Activated naive CD8-positive, alpha-beta T cell treated with anti-CD3 and anti-CD28 coated beads, Interleukin-2, amount 10 ng/mL, durations not matched to agents 7 days and 5 days (primary cell): ENCODE data around the gene USP5. TPM values are rescaled to one million over a fixed set of nuclear protein-coding genes. Genes with fewer than 3 reads are reported as not detected.
A peak's percentile ranks its signal among the peaks of the same experiment; 100 is the strongest.

Experiments
- ATAC-seq: fragments of 150-1000 bp; cut with Tn5 transposase; one replicate; pipeline ENCODE4 v1.10.0; 2021; ENCODE audit warnings: low read depth, moderate library complexity
- POLR2A ChIA-PET: fragments of 350-600 bp; sonication (Branson Sonifier 250); formaldehyde crosslinking; loops from one replicate; lab custom pipeline; 2021; ENCODE audit warnings: antibody characterized with exemption; lab: Charles Lee
- DNase-seq: peaks from one replicate; pipeline ENCODE4 v3.0.0; 2021
- H3K27ac Mint-ChIP-seq: one replicate; pipeline ENCODE4 v1.8.0; 2022; ENCODE audit warnings: mild to moderate bottlenecking, mixed read lengths
- H3K27me3 Mint-ChIP-seq: one replicate; pipeline ENCODE4 v1.8.0; 2022; ENCODE audit warnings: mild to moderate bottlenecking, moderate library complexity, mixed read lengths
- H3K36me3 Mint-ChIP-seq: one replicate; pipeline ENCODE4 v1.8.0; 2021; ENCODE audit warnings: mild to moderate bottlenecking, mixed read lengths
- H3K4me1 Mint-ChIP-seq: one replicate; pipeline ENCODE4 v1.8.0; 2021; ENCODE audit warnings: mixed read lengths
- H3K4me3 Mint-ChIP-seq: one replicate; pipeline ENCODE4 v1.8.0; 2022; ENCODE audit warnings: mild to moderate bottlenecking, moderate library complexity, mixed read lengths
- H3K9me3 Mint-ChIP-seq: one replicate; pipeline ENCODE4 v1.8.0; 2021; ENCODE audit warnings: mixed read lengths
- total RNA-seq, 2 experiments: library from RNA; stranded (reverse); gene quantifications; one replicate each; pipeline ENCODE4 v1.2.3, GENCODE V29; 2021

Gene USP5
- total RNA-seq, 2 experiments from 2014 or later: 84.8 to 95.4 TPM

GRCh38 chr12:6912164-6912935, 60.4 kb downstream of the USP5 start:
- Mint-ChIP-seq H3K27me3 (no peaks in the 10 kb centered on the region), H3K27ac (no peak overlapping the region)
- no peak for ATAC-seq

DNA sequence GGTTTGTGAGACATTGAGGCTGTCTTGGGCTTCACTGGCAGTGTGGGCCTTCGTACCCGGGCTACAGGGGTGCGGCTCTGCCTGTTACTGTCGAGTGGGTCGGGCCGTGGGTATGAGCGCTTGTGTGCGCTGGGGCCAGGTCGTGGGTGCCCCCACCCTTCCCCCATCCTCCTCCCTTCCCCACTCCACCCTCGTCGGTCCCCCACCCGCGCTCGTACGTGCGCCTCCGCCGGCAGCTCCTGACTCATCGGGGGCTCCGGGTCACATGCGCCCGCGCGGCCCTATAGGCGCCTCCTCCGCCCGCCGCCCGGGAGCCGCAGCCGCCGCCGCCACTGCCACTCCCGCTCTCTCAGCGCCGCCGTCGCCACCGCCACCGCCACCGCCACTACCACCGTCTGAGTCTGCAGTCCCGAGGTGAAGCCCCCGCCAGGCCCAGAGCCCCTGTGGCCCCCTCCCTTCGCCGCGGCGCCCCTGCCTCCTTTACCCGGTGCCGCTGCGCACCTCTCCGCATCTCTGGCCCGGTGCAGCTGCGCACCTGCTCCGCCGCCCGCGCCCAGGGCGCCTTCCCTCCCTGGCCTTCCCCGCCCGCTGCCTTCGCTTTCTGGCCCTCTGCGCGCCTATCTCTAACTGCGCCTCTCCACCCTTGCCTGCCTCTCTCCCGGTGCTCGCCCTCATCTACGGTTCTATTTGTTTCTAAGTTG, 62.4 kb downstream of the USP5 start, which contains the start of gene ENO2:
Gene ENO2 (plus strand): TSS at position 335 of the 701 bp plus-strand sequence. CDS start 1,253 bp downstream, outside the sequence.
- H3K4me1 Mint-ChIP-seq: peaks cover 37% of the 10 kb centered on the region
- ATAC-seq: peak; percentile 92
- H3K36me3 Mint-ChIP-seq: peaks cover 25% of the 10 kb centered on the region
- peak within 1 kb of the TSS; percentile 88 for H3K27ac Mint-ChIP-seq
- peak; percentile 87 for DNase-seq
- no peaks in the 10 kb centered on the region for H3K27me3 Mint-ChIP-seq
- POLR2A ChIA-PET: interaction anchor here (0.6 to 3.9 kb wide), 15 partner anchors 9 to 194 kb away, joined by 4 to 26 read pairs (median 5); partner anchors contain the start of genes C12orf57, CDCA3, LRRC23 and RNU7-1
- peak within 1 kb of the TSS; percentile 100 for H3K4me3 Mint-ChIP-seq
- no peaks in the 10 kb centered on the region for H3K9me3 Mint-ChIP-seq

More at GRCh38 chr12:6912164-6912935, 60.4 kb downstream of the USP5 start:
- Mint-ChIP-seq H3K9me3 (no peaks in the 10 kb centered on the region), H3K4me3 (peak overlapping the region; percentile 100), H3K4me1 (peaks cover 33% of the 10 kb centered on the region), H3K36me3 (peaks cover 16% of the 10 kb centered on the region)
- no peak for DNase-seq
- POLR2A ChIA-PET: interaction anchor here (0.5 to 3.9 kb wide), 5 partner anchors 21 to 1024 kb away, joined by 4 to 26 read pairs (median 8); partner anchors contain the start of gene SPSB2

- Mint-ChIP-seq H3K4me1 (peaks cover 41% of the 10 kb centered on the region), H3K36me3 (peaks cover 32% of the 10 kb centered on the region), H3K27ac (peak overlapping the region; percentile 88), H3K9me3 (no peaks in the 10 kb centered on the region), H3K27me3 (no peaks in the 10 kb centered on the region), H3K4me3 (peak overlapping the region; percentile 100)
- no peak for ATAC-seq
- POLR2A ChIA-PET: interaction anchor here (0.6 to 3.9 kb wide), 12 partner anchors 10 to 193 kb away, joined by 4 to 26 read pairs (median 6); partner anchors contain the start of genes C12orf57, CDCA3, LRRC23 and RNU7-1
- no peak for DNase-seq
These were observed 63.2 kb downstream of the USP5 start for GRCh38 chr12:6914947-6915788.

GRCh38 chr12:6915789-6916285, 63.9 kb downstream of the USP5 start:
- H3K4me1 Mint-ChIP-seq: peaks cover 41% of the 10 kb centered on the region
- H3K36me3 Mint-ChIP-seq: peaks cover 32% of the 10 kb centered on the region
- no peaks in the 10 kb centered on the region for H3K9me3 Mint-ChIP-seq
- DNase-seq: no peak
- H3K27me3 Mint-ChIP-seq: no peaks in the 10 kb centered on the region
- H3K27ac Mint-ChIP-seq: peak overlapping the region; percentile 45
- POLR2A ChIA-PET: interaction anchor here (3.7 to 3.9 kb wide), 2 partner anchors 22 to 43 kb away, joined by 17 to 26 read pairs; partner anchors contain the start of gene SPSB2
- peak overlapping the region; percentile 100 for H3K4me3 Mint-ChIP-seq
- no peak for ATAC-seq

Other genes with a start within 250 kb of the USP5 start
- gene CHD4, start 244.8 kb upstream of the USP5 start, total RNA-seq: 100 to 1,000 TPM; 273 to 277 TPM
- 10 to 100 TPM; 19.4 to 20.9 TPM for gene LPAR5, start 216.2 kb upstream of the USP5 start, total RNA-seq
- gene ACRBP, start 204.7 kb upstream of the USP5 start, total RNA-seq: 1 to 10 TPM; 8.0 to 8.8 TPM
- gene ING4, start 189.0 kb upstream of the USP5 start, total RNA-seq: 10 to 100 TPM; 46.9 to 49.3 TPM
- 10 to 100 TPM; 79.5 to 88.2 TPM for gene ZNF384, start 162.8 kb upstream of the USP5 start, total RNA-seq
- 1 to 10 TPM in 1 of 2 experiments, under 1 TPM in 1; 0.75 to 1.1 TPM for gene PIANP, start 151.3 kb upstream of the USP5 start, total RNA-seq
- gene COPS7A, start 128.1 kb upstream of the USP5 start, total RNA-seq: 10 to 100 TPM; 29.8 to 35.6 TPM
- 100 to 1,000 TPM; 108 to 118 TPM for gene MLF2, start 99.0 kb upstream of the USP5 start, total RNA-seq
- gene PTMS, start 85.8 kb upstream of the USP5 start, total RNA-seq: 10 to 100 TPM; 36.2 to 43.5 TPM
- 10 to 100 TPM; 46.6 to 52.1 TPM for gene LAG3, start 79.6 kb upstream of the USP5 start, total RNA-seq
- gene CD4, start 62.6 kb upstream of the USP5 start, total RNA-seq: 1 to 10 TPM; 2.6 to 3.0 TPM
- gene GPR162, start 30.3 kb upstream of the USP5 start, total RNA-seq: under 1 TPM; 0.30 to 0.51 TPM
- 1 to 10 TPM; 6.3 to 7.0 TPM for gene P3H3, start 23.7 kb upstream of the USP5 start, total RNA-seq
- gene GNB3, start 11.2 kb upstream of the USP5 start, total RNA-seq: 1 to 10 TPM; 2.6 to 3.1 TPM
- gene CDCA3, start 864 bp upstream of the USP5 start, total RNA-seq: 10 to 100 TPM; 76.7 to 85.2 TPM
- 1,000 to 10,000 TPM; 1,129 to 1,200 TPM for gene TPI1, start 15.4 kb downstream of the USP5 start, total RNA-seq
- gene SPSB2, start 21.2 kb downstream of the USP5 start, total RNA-seq: 10 to 100 TPM; 16.4 to 17.0 TPM
- 1 to 10 TPM; 8.1 to 8.3 TPM for gene LRRC23, start 52.7 kb downstream of the USP5 start, total RNA-seq
- 100 to 1,000 TPM; 231 to 242 TPM for gene ENO2, start 62.4 kb downstream of the USP5 start, total RNA-seq
- gene ATN1, start 75.8 kb downstream of the USP5 start, total RNA-seq: 10 to 100 TPM; 31.0 to 31.3 TPM
- gene RNU7-1, start 91.7 kb downstream of the USP5 start, total RNA-seq: not detected
- gene C12orf57, start 91.9 kb downstream of the USP5 start, total RNA-seq: 100 to 1,000 TPM; 210 to 217 TPM
- 100 to 1,000 TPM; 349 to 370 TPM for gene PTPN6, start 99.2 kb downstream of the USP5 start, total RNA-seq
- 100 to 1,000 TPM; 175 to 189 TPM for gene PHB2, start 118.5 kb downstream of the USP5 start, total RNA-seq
- gene EMG1, start 118.8 kb downstream of the USP5 start, total RNA-seq: 10 to 100 TPM; 50.0 to 55.7 TPM
- 10 to 100 TPM; 30.3 to 33.9 TPM for gene LPCAT3, start 166.3 kb downstream of the USP5 start, total RNA-seq
- 1 to 10 TPM; 1.3 TPM for gene C1S, start 208.6 kb downstream of the USP5 start, total RNA-seq
- gene C1R, start 240.3 kb downstream of the USP5 start, total RNA-seq: 1 to 10 TPM; 4.6 to 6.4 TPM